Panc1 (cell line): Measurements from ENCODE around the gene PRR19. TPM values are rescaled to one million over a fixed set of nuclear protein-coding genes. Genes with fewer than 3 reads are reported as not detected.

ENCODE experiments used
- ATAC-seq: fragments of 200-7000 bp; cut with Tn5 transposase; 2 replicates; pipeline ENCODE4 v1.9.1; 2020; ENCODE audit warnings: mild to moderate bottlenecking, moderate library complexity
- BruUV-seq: library from RNA; stranded (reverse); fragments of 400-500 nt; replicated peaks from 2 replicates; lab custom pipeline; 2021; lab: Mats Ljungman, UMichigan
- CTCF ChIA-PET: fragments of 300-600 bp; sonication (Branson Sonifier 250); formaldehyde crosslinking; loops from one replicate; lab custom pipeline; 2022; ENCODE audit warnings: antibody characterized with exemption; lab: Charles Lee
- POLR2A ChIA-PET: fragments of 300-600 bp; sonication (Branson Sonifier 250); formaldehyde crosslinking; loops from one replicate; lab custom pipeline; 2022; ENCODE audit warnings: antibody characterized with exemption; lab: Charles Lee
- DNase-seq: peaks from one replicate; pipeline ENCODE4 v3.0.0-alpha.2; 2010; ENCODE audit warnings: low read depth, low spot score
- H3K27ac ChIP-seq: 2 replicates; pipeline ENCODE4 v1.5.1; 2011; ENCODE audit warnings: mild to moderate bottlenecking, low read length, inconsistent platforms
- H3K27me3 ChIP-seq: fragments of 200-500 bp; sonication (Bioruptor generic); 2 replicates; pipeline ENCODE4 v1.6.0; 2014; ENCODE audit warnings: low read length, inconsistent platforms; ENCODE audit not compliant: control insufficient read depth, insufficient read depth
- H3K36me3 ChIP-seq: fragments of 200-500 bp; sonication (Bioruptor generic); 2 replicates; pipeline ENCODE4 v1.5.1; 2014; ENCODE audit warnings: inconsistent platforms, mild to moderate bottlenecking, low read length, moderate library complexity; ENCODE audit not compliant: control insufficient read depth, insufficient read depth
- H3K4me1 ChIP-seq: 2 replicates; pipeline ENCODE4 v1.5.1; 2011; ENCODE audit warnings: inconsistent platforms, mild to moderate bottlenecking, low read length, moderate library complexity; ENCODE audit not compliant: control insufficient read depth, insufficient read depth
- H3K4me3 ChIP-seq, 2 experiments: 2 replicates each; pipeline ENCODE4 v1.5.1; 2011 to 2012; ENCODE audit warnings: low read depth in 2 of 2, low read length in 2 of 2, mild to moderate bottlenecking in 2 of 2, inconsistent platforms in 1 of 2, moderate library complexity in 1 of 2
- H3K9me3 ChIP-seq: fragments of 200-500 bp; sonication (Bioruptor generic); 2 replicates; pipeline ENCODE4 v1.5.1; 2014; ENCODE audit warnings: low read depth, mild to moderate bottlenecking, inconsistent platforms, low read length, moderate library complexity; ENCODE audit not compliant: control insufficient read depth, insufficient read depth
- POLR2AphosphoS5 ChIP-seq: IDR thresholded peaks from 2 replicates; pipeline ENCODE4 v1.6.1; 2012; ENCODE audit warnings: mild to moderate bottlenecking, low read depth, low read length, moderate library complexity
- SIN3A ChIP-seq: IDR thresholded peaks from 2 replicates; pipeline ENCODE4 v1.6.1; 2012; ENCODE audit warnings: low read depth, mild to moderate bottlenecking, low read length, moderate library complexity, borderline replicate concordance; ENCODE audit not compliant: insufficient read depth
- TCF7L2 ChIP-seq: IDR thresholded peaks from 2 replicates; pipeline ENCODE4 v1.6.1; 2011; ENCODE audit warnings: mild to moderate bottlenecking, low read depth, low read length, inconsistent platforms
- in situ Hi-C: cut with HindIII; loops from 2 replicates; pipeline ENCODE4 v1.10.0; 2016; ENCODE audit warnings: low sequenced_read_pairs, low pct_unique_long_range_greater_than_20kb
- intact Hi-C: fragments of 100-400 bp; cut with micrococcal nuclease; formaldehyde crosslinking; loops from one replicate; pipeline ENCODE4 v1.10.0; 2022; ENCODE audit not compliant: unreplicated experiment
- total RNA-seq: library from RNA; stranded (reverse); gene quantifications from one replicate; pipeline ENCODE4 v1.2.1, GENCODE V29; 2021; ENCODE audit not compliant: unreplicated experiment
- TF ChIP-seq, protein P1 (sequence below), 2 experiments: IDR thresholded peaks; 2 replicates each; pipeline ENCODE4 v1.6.1; 2011 to 2012; ENCODE audit warnings: low read depth in 2 of 2, control low read depth in 1 of 2, low read length in 1 of 2, mild to moderate bottlenecking in 1 of 2, moderate library complexity in 1 of 2; ENCODE audit not compliant: insufficient read depth in 1 of 2
- TF ChIP-seq, protein P2 (sequence below): fragments of 450-650 bp; IDR thresholded peaks from 2 replicates; pipeline ENCODE4 v1.5.1; 2017; ENCODE audit warnings: mild to moderate bottlenecking

Gene PRR19
- total RNA-seq, 1 experiment from 2014 or later: 2.1 TPM

DNA sequence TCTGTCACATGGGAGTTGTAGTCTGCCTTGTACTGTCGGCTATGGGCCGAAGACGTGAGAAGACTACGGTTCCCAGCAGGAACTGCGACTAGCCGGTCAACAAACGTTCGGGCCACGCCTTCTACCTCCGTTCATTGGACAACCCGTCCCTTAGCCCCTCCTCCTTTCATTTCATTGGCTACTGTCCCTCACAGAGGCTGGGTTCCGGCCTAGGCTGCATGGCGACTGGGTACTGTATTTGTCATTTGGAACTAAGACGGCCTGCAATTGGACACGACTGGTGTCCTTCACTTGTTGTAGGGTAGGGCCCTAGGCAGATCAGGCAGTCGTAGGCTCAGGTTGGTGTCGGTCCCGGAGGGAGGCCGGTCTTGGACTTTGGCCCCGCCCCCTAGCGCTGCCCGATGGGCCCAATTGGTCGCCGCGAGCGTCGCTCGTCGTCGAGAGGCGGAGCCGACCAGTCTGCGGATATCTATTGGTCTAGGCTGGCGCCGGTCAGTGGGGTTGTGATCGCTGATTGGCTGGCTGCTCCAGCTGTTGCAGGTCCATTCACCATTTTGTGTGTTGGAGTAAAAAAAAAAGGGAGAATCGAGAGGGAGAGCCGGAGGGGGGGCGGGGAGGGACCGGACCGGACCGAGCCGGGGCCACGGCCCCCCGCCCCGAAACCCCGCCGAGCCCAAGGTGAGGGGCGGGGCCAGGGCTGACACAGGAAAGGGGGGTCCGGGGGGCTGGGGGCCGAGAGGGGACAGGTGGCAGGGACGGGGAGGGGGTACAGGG lies 33.0 kb upstream of the PRR19 start, which contains the start of gene CIC:
Gene CIC, plus strand, starts transcription at position 549 of the 774 bp plus-strand sequence. CDS start 2,532 bp downstream, outside the sequence.
- H3K9me3 ChIP-seq: no peaks in the 10 kb centered on the region
- in situ Hi-C loops: no loop called here
- ATAC-seq: peak; percentile 94
- peak within 1 kb of the TSS; percentile 93 for H3K27ac ChIP-seq
- no peaks in the 10 kb centered on the region for H3K27me3 ChIP-seq
- H3K4me3 ChIP-seq: peak within 1 kb of the TSS; percentile 69 to 79
- peak; percentile 99 for DNase-seq
- BruUV-seq: no TSS peak
- TF ChIP-seq, protein P1, sequence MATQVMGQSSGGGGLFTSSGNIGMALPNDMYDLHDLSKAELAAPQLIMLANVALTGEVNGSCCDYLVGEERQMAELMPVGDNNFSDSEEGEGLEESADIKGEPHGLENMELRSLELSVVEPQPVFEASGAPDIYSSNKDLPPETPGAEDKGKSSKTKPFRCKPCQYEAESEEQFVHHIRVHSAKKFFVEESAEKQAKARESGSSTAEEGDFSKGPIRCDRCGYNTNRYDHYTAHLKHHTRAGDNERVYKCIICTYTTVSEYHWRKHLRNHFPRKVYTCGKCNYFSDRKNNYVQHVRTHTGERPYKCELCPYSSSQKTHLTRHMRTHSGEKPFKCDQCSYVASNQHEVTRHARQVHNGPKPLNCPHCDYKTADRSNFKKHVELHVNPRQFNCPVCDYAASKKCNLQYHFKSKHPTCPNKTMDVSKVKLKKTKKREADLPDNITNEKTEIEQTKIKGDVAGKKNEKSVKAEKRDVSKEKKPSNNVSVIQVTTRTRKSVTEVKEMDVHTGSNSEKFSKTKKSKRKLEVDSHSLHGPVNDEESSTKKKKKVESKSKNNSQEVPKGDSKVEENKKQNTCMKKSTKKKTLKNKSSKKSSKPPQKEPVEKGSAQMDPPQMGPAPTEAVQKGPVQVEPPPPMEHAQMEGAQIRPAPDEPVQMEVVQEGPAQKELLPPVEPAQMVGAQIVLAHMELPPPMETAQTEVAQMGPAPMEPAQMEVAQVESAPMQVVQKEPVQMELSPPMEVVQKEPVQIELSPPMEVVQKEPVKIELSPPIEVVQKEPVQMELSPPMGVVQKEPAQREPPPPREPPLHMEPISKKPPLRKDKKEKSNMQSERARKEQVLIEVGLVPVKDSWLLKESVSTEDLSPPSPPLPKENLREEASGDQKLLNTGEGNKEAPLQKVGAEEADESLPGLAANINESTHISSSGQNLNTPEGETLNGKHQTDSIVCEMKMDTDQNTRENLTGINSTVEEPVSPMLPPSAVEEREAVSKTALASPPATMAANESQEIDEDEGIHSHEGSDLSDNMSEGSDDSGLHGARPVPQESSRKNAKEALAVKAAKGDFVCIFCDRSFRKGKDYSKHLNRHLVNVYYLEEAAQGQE (IDR thresholded peaks at IDR 0.05; ENCODE audit: insufficient read depth in 1 of 2, low read depth in 2 of 2, low read length in 1 of 2): no peak
- TF ChIP-seq POLR2AphosphoS5 (no peak), SIN3A (no peak), TCF7L2 (no peak; the same call in 1 of the 2 replicates)
- TF ChIP-seq, protein P2, sequence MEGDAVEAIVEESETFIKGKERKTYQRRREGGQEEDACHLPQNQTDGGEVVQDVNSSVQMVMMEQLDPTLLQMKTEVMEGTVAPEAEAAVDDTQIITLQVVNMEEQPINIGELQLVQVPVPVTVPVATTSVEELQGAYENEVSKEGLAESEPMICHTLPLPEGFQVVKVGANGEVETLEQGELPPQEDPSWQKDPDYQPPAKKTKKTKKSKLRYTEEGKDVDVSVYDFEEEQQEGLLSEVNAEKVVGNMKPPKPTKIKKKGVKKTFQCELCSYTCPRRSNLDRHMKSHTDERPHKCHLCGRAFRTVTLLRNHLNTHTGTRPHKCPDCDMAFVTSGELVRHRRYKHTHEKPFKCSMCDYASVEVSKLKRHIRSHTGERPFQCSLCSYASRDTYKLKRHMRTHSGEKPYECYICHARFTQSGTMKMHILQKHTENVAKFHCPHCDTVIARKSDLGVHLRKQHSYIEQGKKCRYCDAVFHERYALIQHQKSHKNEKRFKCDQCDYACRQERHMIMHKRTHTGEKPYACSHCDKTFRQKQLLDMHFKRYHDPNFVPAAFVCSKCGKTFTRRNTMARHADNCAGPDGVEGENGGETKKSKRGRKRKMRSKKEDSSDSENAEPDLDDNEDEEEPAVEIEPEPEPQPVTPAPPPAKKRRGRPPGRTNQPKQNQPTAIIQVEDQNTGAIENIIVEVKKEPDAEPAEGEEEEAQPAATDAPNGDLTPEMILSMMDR: no peak
- H3K36me3 ChIP-seq: no peaks in the 10 kb centered on the region
- H3K4me1 ChIP-seq: peaks cover 11% of the 10 kb centered on the region
- CTCF ChIA-PET: no interaction called here
- intact Hi-C loops: no loop called here
- POLR2A ChIA-PET: no interaction called here

DNA sequence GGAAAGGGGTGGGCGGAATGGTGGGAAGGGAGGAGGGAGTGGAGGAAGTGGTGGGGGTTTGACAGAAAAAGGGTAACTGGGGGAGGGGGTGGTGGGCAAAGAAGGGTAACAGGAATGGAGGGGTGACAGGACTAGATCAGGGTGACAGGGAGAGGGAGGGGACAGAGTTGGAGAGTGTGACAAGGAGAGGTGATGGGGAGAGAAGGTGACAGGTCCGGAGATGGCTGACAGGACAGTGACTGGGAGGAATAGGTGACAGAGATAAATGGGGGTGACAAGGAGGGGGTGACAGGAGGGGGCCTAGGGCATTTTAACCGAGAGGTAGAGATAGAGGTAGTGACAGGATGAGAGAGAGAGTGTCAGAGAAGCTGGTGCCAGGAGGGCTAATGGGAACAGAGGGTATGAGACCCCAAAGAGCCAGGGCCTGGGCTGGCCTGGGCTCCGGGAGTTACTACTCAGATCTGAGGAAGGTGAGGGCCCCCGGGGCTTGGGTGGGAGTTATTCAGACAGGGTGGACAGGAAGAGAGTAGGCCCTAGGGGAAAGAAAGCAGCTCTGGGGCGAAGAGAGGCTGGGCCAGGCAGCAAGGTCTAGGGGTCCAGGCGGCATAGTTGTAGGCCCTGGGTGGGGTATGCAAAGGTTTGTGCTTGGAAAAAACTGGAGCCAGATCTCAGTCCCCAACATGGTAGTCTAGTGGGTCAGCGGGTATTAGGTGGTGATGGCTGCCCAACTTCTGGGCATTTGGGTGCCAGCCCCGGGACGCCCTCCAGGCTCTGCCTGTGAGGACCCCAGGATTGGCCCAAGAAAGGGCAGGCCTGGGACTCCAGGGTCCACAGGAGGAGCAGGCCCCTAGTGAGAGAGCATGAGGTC lies 32.2 kb upstream of the PRR19 start:
- no peak for DNase-seq
- intact Hi-C loops: no loop called here
- in situ Hi-C loops: no loop called here
- no peak for TF ChIP-seq SIN3A
- TF ChIP-seq POLR2AphosphoS5: no peak
- TF ChIP-seq TCF7L2: no peak
- TF ChIP-seq, protein P1 (IDR thresholded peaks at IDR 0.05; ENCODE audit: insufficient read depth in 1 of 2, low read depth in 2 of 2, low read length in 1 of 2): no peak
- TF ChIP-seq, protein P2: no peak
- peaks cover 11% of the 10 kb centered on the region for H3K4me1 ChIP-seq
- H3K9me3 ChIP-seq: no peaks in the 10 kb centered on the region
- CTCF ChIA-PET: no interaction called here
- H3K36me3 ChIP-seq: no peaks in the 10 kb centered on the region
- POLR2A ChIA-PET: no interaction called here
- no peak for ATAC-seq
- peak overlapping the region; percentile 65 for H3K27ac ChIP-seq
- H3K4me3 ChIP-seq: peak overlapping the region; percentile 69 to 72
- no peaks in the 10 kb centered on the region for H3K27me3 ChIP-seq
- BruUV-seq: TSS peak; percentile 73
